Subcutaneous adipose tissue (tissue), 4 donors: ENCODE results near the gene URB2. TPM values are rescaled to one million over a fixed set of nuclear protein-coding genes. Genes with fewer than 3 reads are reported as not detected.

Source experiments
- total RNA-seq, 4 donors: library from RNA; depleted of rRNA; stranded (reverse); fragments of >200 nt; gene quantifications; one replicate each; pipeline ENCODE4 v1.1.0, GENCODE V29; 2016
- TF ChIP-seq, protein P1 (sequence below): fragments of 450-650 bp; IDR thresholded peaks from one replicate; pipeline ENCODE4 v1.5.1; 2016; ENCODE audit warnings: low read depth, mild to moderate bottlenecking, control low read depth, antibody characterized with exemption, moderate library complexity

Gene URB2
- total RNA-seq, 4 donors from 2014 or later: 5.8 to 13.7 (median 9.5) TPM

DNA sequence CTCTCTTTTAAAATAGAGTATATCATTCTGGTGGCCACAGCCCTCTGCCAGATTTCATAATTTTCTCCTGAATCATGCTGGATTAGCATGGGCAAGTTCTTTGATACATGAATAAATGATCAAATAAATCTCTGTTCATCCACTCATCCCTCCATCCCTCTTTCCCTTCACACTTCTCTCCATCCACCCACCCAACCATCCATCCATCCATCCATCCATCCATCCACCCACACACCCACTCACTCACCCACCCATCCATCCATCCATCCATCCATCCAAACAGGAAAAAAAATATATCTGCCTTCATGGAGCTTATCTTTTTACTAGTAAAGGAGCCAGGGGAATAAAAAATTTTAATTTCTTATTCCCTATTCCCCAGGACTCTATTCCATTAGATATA is 49.3 kb downstream of the URB2 start:
- TF ChIP-seq, protein P1, sequence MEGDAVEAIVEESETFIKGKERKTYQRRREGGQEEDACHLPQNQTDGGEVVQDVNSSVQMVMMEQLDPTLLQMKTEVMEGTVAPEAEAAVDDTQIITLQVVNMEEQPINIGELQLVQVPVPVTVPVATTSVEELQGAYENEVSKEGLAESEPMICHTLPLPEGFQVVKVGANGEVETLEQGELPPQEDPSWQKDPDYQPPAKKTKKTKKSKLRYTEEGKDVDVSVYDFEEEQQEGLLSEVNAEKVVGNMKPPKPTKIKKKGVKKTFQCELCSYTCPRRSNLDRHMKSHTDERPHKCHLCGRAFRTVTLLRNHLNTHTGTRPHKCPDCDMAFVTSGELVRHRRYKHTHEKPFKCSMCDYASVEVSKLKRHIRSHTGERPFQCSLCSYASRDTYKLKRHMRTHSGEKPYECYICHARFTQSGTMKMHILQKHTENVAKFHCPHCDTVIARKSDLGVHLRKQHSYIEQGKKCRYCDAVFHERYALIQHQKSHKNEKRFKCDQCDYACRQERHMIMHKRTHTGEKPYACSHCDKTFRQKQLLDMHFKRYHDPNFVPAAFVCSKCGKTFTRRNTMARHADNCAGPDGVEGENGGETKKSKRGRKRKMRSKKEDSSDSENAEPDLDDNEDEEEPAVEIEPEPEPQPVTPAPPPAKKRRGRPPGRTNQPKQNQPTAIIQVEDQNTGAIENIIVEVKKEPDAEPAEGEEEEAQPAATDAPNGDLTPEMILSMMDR: no peak

DNA sequence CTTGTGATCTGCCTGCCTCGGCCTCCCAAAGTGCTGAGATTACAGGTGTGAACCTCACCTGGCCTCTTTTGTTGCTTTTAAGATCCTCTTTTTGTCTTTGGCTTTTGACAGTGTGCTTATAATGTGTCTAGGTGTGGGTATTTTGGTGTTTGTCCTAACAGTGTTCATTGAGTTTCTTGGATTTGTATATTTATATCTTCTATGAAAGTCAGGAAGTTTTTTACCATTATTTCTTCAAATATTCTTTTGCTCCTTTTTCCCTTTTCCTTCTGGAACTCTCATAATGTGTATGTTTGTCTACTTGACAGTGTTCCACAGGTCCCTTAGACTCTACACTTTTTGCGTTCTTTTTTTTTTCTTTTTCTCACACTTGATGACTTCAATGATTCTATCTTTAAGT is 59.1 kb downstream of the URB2 start:
- TF ChIP-seq, protein P1: no peak

DNA sequence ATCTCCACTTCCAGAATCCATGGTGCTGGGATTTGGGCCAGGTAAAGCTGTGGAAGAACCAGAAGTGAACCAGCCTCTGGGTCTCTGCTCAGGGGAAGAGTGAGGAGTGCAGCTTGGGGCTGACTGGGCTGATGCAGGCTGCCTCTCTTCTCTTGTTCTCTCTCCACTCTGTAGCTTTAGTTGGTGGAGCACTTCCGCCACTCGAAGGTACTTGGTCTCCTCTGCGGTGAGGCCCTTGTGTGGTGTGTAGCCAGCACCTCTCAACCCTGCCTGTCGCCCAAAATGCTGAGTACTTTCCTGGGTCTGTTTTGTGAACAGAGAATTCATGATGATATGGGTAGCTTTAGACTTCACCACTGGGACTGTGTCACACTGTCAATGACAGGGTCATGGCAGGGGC is 63.2 kb downstream of the URB2 start:
- TF ChIP-seq, protein P1: no peak

DNA sequence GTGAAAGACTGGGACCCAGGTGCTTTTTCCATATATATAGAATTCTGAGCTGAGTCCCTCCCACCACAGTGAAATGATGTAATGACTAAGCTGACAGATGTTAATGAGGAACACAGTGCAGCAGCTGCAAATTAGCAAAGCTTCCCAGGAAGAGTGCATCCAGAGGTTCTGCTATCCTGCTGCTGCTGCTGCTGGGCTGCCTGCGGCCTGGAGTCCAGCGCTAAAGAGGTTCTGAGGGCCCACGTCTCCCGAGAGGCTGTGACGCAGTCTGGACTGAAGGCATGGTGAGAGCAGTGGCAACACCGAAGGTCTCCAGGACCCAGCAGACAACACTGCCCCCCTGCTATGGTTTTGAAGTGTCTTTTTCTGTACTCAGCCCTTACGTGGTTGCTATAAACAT is 63.9 kb downstream of the URB2 start:
- TF ChIP-seq, protein P1: no peak

DNA sequence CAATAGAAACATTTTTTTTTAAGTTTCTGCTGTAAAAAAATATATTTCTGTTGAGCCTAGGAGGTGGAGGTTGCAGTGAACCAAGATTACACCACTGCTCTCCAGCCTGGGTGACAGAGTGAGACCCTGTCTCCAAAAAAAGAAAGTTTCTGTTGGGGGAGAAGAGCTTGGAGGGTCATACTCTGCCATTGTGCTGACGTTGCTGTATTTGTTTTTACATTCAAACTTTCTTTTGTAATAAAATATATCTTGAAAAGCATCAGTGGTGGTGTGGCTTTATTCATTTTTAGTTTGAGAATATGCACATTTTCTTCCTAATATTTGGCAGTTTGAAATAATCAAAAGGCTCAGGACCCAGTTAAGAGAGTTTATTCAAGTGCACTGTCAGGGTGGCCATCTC is 64.6 kb downstream of the URB2 start:
- TF ChIP-seq, protein P1: no peak

DNA sequence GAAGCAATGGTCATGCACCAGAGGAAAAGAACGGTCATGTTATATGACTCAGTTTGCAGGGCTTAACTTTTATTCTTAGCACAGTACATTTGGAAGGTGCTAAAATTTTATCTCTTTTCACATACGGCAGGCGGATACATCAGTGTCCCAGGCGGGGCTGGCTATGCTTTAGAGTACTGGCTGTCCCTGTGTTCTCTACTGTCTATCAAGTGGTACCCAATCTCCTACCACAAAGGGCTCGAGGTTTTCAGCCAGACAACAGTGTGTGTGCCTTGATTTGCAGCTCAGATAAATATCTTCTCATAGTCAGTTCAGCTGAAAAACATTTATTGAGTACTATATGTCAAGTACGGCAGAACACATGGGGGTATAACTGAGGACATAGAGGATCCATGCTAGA is 65.3 kb downstream of the URB2 start:
- TF ChIP-seq, protein P1: no peak

DNA sequence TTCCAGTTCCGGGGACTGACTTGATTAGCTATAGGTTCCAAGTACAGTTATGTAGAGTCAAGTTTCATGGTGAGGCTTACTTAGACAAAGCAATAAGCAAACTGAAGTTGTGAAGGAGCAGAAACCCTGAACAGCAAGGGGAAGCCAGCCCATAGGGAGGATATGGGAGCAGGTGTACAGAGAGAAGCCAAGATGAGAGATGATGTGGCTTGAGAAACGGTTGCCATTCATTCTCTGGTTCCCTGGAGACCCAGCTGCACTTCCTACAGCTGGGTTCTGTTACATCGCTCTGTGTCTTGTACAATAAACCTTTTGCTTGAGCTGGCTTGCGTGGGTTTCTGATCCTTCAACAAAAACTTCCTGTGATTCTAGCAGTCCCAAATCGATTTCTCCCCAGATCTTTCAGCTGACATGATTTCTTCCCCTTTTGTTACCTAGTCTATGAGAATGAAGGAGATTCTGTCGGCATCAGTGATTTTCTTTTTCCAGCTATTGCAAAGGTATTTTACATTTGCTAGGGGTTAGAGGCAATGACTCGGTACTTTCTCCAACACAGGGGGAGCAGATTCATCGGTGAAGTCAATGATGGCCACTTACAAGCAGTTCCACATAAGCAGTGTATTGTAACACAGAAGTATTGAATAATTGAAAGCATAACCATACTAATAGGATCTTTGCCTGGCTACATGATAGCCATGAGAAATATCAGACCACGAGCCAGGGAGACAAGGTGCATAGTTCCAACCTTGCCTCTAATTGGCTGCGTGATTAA is 67.3 kb downstream of the URB2 start:
- TF ChIP-seq, protein P1: no peak
